ENCODE results near the gene BRD7.
A peak's percentile ranks its signal among the peaks of the same experiment; 100 is the strongest.

Gene BRD7

GRCh38 chr16:50288026-50288425 lies 80.8 kb downstream of the BRD7 start:
- no peak overlapping the region for H3K27ac Mint-ChIP-seq
- H3K4me3 Mint-ChIP-seq: no peak overlapping the region
- H3K27me3 Mint-ChIP-seq: no peaks in the 10 kb centered on the region
- H3K36me3 Mint-ChIP-seq: peaks cover 8% of the 10 kb centered on the region
- H3K4me1 Mint-ChIP-seq: peaks cover 45% of the 10 kb centered on the region
- no peaks in the 10 kb centered on the region for H3K9me3 Mint-ChIP-seq

- Mint-ChIP-seq H3K4me3 (no peak overlapping the region), H3K36me3 (peaks cover 8% of the 10 kb centered on the region), H3K27ac (peak overlapping the region; percentile 12), H3K27me3 (no peaks in the 10 kb centered on the region), H3K4me1 (peaks cover 56% of the 10 kb centered on the region), H3K9me3 (no peaks in the 10 kb centered on the region)
These were observed 82.1 kb downstream of the BRD7 start for GRCh38 chr16:50286681-50287080.

GRCh38 chr16:50285406-50286003 lies 83.3 kb downstream of the BRD7 start:
- no peaks in the 10 kb centered on the region for H3K27me3 Mint-ChIP-seq
- H3K9me3 Mint-ChIP-seq: no peaks in the 10 kb centered on the region
- peaks cover 8% of the 10 kb centered on the region for H3K36me3 Mint-ChIP-seq
- peak overlapping the region; percentile 81 for H3K27ac Mint-ChIP-seq
- H3K4me1 Mint-ChIP-seq: peaks cover 59% of the 10 kb centered on the region
- H3K4me3 Mint-ChIP-seq: no peak overlapping the region

GRCh38 chr16:50284131-50284911 lies 84.5 kb downstream of the BRD7 start:
- Mint-ChIP-seq H3K4me1 (peaks cover 67% of the 10 kb centered on the region), H3K27ac (peak overlapping the region; percentile 51), H3K36me3 (peaks cover 6% of the 10 kb centered on the region)

GRCh38 chr16:50282955-50283631 lies 85.7 kb downstream of the BRD7 start:
- Mint-ChIP-seq H3K4me3 (peak overlapping the region; percentile 23), H3K36me3 (peaks cover 6% of the 10 kb centered on the region), H3K27me3 (no peaks in the 10 kb centered on the region), H3K4me1 (peaks cover 75% of the 10 kb centered on the region), H3K27ac (peak overlapping the region; percentile 87), H3K9me3 (no peaks in the 10 kb centered on the region)

More at GRCh38 chr16:50284131-50284911, 84.5 kb downstream of the BRD7 start:
- Mint-ChIP-seq H3K9me3 (no peaks in the 10 kb centered on the region), H3K4me3 (peak overlapping the region; percentile 66), H3K27me3 (no peaks in the 10 kb centered on the region)

- no peaks in the 10 kb centered on the region for H3K9me3 Mint-ChIP-seq
- H3K36me3 Mint-ChIP-seq: peaks cover 6% of the 10 kb centered on the region
- H3K4me3 Mint-ChIP-seq: peak overlapping the region; percentile 77
- H3K4me1 Mint-ChIP-seq: peaks cover 81% of the 10 kb centered on the region
- no peaks in the 10 kb centered on the region for H3K27me3 Mint-ChIP-seq
- H3K27ac Mint-ChIP-seq: peak overlapping the region; percentile 86
These were observed 86.7 kb downstream of the BRD7 start for GRCh38 chr16:50282010-50282538.

- Mint-ChIP-seq H3K36me3 (peaks cover 4% of the 10 kb centered on the region), H3K4me3 (peak overlapping the region; percentile 77), H3K9me3 (no peaks in the 10 kb centered on the region), H3K27me3 (no peaks in the 10 kb centered on the region), H3K4me1 (peaks cover 85% of the 10 kb centered on the region), H3K27ac (no peak overlapping the region)
These were observed 87.3 kb downstream of the BRD7 start for GRCh38 chr16:50281391-50282009.

GRCh38 chr16:50280932-50281331 lies 87.9 kb downstream of the BRD7 start:
- Mint-ChIP-seq H3K4me1 (peaks cover 85% of the 10 kb centered on the region), H3K27me3 (no peaks in the 10 kb centered on the region), H3K4me3 (peak overlapping the region; percentile 23), H3K27ac (no peak overlapping the region), H3K9me3 (no peaks in the 10 kb centered on the region), H3K36me3 (peaks cover 2% of the 10 kb centered on the region)

- H3K36me3 Mint-ChIP-seq: no peaks in the 10 kb centered on the region
- no peaks in the 10 kb centered on the region for H3K27me3 Mint-ChIP-seq
- H3K9me3 Mint-ChIP-seq: no peaks in the 10 kb centered on the region
- peaks cover 83% of the 10 kb centered on the region for H3K4me1 Mint-ChIP-seq
- H3K4me3 Mint-ChIP-seq: peak overlapping the region; percentile 76
- H3K27ac Mint-ChIP-seq: peak overlapping the region; percentile 53
These were observed 89.3 kb downstream of the BRD7 start for GRCh38 chr16:50279504-50279865.

GRCh38 chr16:50278251-50278650 lies 90.5 kb downstream of the BRD7 start:
- peak overlapping the region; percentile 76 for H3K4me3 Mint-ChIP-seq
- no peaks in the 10 kb centered on the region for H3K36me3 Mint-ChIP-seq
- no peaks in the 10 kb centered on the region for H3K27me3 Mint-ChIP-seq
- H3K9me3 Mint-ChIP-seq: no peaks in the 10 kb centered on the region
- peaks cover 83% of the 10 kb centered on the region for H3K4me1 Mint-ChIP-seq
- H3K27ac Mint-ChIP-seq: peak overlapping the region; percentile 94

GRCh38 chr16:50276801-50277555 lies 91.8 kb downstream of the BRD7 start:
- peak overlapping the region; percentile 31 for H3K4me3 Mint-ChIP-seq
- no peaks in the 10 kb centered on the region for H3K36me3 Mint-ChIP-seq
- peak overlapping the region; percentile 94 for H3K27ac Mint-ChIP-seq
- no peaks in the 10 kb centered on the region for H3K9me3 Mint-ChIP-seq
- no peaks in the 10 kb centered on the region for H3K27me3 Mint-ChIP-seq
- peaks cover 83% of the 10 kb centered on the region for H3K4me1 Mint-ChIP-seq

GRCh38 chr16:50276326-50276640 lies 92.5 kb downstream of the BRD7 start:
- Mint-ChIP-seq H3K27me3 (no peaks in the 10 kb centered on the region), H3K4me3 (no peak overlapping the region), H3K4me1 (peaks cover 89% of the 10 kb centered on the region), H3K9me3 (no peaks in the 10 kb centered on the region), H3K27ac (no peak overlapping the region), H3K36me3 (no peaks in the 10 kb centered on the region)

GRCh38 chr16:50275428-50276325 lies 93.1 kb downstream of the BRD7 start:
- peaks cover 94% of the 10 kb centered on the region for H3K4me1 Mint-ChIP-seq
- H3K9me3 Mint-ChIP-seq: no peaks in the 10 kb centered on the region
- peak overlapping the region; percentile 80 for H3K27ac Mint-ChIP-seq
- no peaks in the 10 kb centered on the region for H3K27me3 Mint-ChIP-seq
- H3K36me3 Mint-ChIP-seq: no peaks in the 10 kb centered on the region
- peak overlapping the region; percentile 93 for H3K4me3 Mint-ChIP-seq

- H3K36me3 Mint-ChIP-seq: no peaks in the 10 kb centered on the region
These were observed 93.7 kb downstream of the BRD7 start for GRCh38 chr16:50275098-50275415.

More at GRCh38 chr16:50275098-50275415, 93.7 kb downstream of the BRD7 start:
- peaks cover 94% of the 10 kb centered on the region for H3K4me1 Mint-ChIP-seq
- no peaks in the 10 kb centered on the region for H3K9me3 Mint-ChIP-seq
- no peaks in the 10 kb centered on the region for H3K27me3 Mint-ChIP-seq
- peak overlapping the region; percentile 93 for H3K4me3 Mint-ChIP-seq
- H3K27ac Mint-ChIP-seq: peak overlapping the region; percentile 98

Measured in activated naive CD4-positive, alpha-beta T cell treated with anti-CD3 and anti-CD28 coated beads, Interleukin-2, amount 50 U/mL, for 24 hours (primary cell).